NCI-H2029 (cell line): Measurements from ENCODE around the gene ANKRD40.

Experiments used
- DNase-seq: peaks from one replicate; lab custom pipeline; 2025; lab: John Stamatoyannopoulos, UW

The ANKRD40 gene

GRCh38 chr17:50668025-50668837 lies 39.5 kb downstream of the ANKRD40 start:
- no peak for DNase-seq

DNA sequence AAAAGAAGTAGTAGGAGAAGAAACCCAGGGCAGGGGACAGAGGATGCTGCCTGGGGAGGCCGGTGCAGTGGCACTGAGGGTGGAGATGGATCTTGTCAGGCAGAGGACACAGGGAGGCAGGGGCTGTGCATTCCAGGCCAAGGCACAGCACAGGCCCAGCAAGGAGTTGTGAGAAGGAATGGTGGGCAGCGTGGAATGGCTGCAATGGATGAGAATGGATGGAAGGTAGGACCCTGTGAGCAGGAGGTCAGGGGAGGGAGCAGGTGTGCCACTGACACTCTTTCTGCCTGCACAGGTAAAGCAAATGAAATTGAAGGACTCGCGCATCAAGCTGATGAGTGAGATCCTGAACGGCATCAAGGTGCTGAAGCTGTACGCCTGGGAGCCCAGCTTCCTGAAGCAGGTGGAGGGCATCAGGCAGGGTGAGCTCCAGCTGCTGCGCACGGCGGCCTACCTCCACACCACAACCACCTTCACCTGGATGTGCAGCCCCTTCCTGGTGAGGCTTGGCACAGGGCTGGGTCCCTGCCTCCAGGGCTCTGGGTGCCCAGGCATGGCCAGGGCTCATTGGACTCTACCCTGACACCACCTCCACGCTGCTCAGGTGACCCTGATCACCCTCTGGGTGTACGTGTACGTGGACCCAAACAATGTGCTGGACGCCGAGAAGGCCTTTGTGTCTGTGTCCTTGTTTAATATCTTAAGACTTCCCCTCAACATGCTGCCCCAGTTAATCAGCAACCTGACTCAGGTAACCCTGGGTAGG lies 40.3 kb downstream of the ANKRD40 start:
- DNase-seq = no peak

DNA sequence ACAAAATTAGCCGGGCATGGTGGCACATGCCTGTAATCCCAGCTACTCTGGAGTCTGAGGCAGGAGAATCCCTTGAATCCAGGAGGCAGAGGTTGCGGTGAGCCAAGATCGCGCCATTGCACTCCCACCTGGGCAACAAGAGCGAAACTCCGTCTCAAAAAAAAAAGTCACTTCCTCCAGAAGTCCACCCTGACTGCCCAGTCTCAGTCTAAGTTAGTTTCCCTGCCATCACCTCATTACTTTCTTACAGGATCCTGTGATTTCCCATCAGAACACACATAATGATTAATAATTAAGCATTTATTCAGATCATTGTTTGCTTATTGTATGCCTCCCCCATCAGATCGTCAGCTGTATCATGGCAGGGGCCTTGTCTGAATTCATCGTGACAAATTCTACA lies 41.4 kb downstream of the ANKRD40 start:
- no peak for DNase-seq

- no peak for DNase-seq
These were observed 41.9 kb downstream of the ANKRD40 start for GRCh38 chr17:50665838-50666237.

DNA sequence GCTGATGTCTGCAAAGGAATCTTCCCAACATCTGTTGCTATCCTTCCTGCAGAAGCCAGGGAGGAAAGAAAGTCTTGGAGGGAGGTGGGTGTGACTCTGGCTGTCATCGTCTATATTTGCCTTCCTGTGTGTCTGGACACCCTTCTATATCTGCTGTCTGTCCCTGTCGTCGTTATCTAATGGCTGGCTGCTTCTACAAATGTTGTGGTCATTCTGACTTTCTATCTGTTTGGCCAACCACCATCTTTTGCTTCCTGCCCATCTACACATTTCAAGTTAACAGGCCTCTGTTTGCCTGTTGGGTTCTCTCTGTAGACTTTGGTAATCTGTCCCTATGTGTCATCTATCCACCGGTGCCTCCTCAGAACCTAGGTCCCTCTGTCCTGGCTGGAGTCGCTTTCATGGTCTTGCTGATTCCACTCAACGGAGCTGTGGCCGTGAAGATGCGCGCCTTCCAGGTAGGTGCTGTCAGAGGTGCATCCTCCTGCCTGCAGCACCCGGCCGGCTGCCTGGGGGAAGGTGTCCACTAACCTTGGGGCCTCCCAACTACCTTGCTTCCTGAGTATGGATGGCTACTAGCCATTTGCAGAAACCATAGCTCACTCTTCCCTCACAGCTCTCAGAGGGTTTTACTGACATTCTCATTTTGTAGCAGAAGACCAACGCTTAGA lies 42.8 kb downstream of the ANKRD40 start:
- no peak for DNase-seq

DNA sequence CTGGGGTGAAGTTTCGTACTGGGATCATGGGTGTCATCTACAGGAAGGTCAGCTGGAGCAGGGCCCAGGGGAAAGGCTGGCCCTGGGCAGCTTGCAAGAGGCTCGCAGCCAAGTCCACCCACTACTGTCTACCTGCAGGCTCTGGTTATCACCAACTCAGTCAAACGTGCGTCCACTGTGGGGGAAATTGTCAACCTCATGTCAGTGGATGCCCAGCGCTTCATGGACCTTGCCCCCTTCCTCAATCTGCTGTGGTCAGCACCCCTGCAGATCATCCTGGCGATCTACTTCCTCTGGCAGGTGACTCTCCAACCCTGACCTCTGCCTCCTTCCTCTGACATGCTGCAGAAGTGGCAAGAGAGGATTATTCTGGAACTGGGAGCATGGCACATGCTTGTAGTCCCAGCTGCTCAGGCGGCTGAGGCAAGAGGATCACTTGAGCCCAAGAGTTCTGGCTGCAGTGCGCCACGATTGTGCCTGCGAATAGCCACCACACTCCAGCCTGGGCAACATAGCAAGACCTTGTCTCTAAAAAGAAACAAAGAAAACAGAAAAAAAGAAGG lies 43.8 kb downstream of the ANKRD40 start:
- no peak for DNase-seq

DNA sequence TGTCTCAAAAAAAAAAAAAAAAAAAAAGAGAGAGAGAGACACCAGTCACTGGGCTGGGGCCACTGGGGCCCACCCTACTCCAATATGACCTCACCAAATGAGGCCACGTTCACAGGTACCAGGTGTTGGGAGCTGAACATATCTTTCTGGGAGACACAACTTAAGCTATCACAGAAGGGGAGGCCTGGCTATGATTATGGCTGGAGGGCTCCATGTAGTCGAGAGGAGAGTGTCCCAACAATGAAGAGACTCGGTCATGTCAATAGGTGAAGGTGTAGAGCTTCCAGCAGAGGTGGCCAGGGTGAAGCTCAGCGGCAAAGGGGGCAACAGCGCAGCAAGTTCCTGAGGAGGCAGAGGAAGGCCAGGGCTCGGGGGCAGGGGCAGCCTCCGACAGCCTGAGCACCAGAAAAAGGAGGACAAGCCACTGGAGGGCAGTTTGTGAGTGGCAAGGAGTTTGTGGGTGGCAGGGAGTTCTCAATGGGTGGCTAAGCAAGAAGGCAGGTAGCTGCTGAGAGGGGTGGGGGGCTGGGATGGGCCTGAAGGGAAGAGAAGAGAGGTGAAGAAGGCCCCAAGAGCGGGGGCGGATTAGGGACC lies 45.0 kb downstream of the ANKRD40 start:
- DNase-seq = no peak

DNA sequence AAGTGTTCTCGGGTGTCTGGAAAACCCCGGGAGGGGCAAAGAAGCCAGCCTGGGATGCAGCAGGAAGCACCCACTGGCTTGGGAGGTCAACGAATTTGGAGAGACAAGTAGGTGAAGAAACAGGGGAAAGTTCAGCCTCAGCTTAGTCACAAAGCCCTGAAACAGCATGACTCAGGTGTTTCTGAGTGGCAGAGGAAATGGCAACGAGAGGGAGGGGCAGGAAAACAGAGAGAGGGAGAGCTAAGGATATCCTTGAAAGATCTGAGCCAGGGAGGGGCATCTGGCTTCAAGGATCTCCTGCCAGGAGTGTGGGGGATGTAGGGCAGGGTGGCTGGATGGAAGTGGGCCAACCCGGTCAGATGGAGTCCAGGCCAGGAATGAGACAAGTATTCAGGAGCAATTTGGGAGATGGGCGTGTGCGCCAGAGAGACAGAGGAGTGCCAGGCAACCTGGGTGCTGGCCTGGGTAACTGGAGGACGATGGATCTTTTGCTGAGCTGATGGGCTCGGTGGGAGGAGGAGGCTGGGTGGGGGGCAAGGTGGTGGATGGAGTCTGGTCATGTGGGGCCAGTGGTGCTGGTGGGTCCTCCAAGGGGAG lies 45.8 kb downstream of the ANKRD40 start:
- DNase-seq = peak; percentile 69

GRCh38 chr17:50661348-50661747 lies 46.4 kb downstream of the ANKRD40 start:
- DNase-seq = no peak

DNA sequence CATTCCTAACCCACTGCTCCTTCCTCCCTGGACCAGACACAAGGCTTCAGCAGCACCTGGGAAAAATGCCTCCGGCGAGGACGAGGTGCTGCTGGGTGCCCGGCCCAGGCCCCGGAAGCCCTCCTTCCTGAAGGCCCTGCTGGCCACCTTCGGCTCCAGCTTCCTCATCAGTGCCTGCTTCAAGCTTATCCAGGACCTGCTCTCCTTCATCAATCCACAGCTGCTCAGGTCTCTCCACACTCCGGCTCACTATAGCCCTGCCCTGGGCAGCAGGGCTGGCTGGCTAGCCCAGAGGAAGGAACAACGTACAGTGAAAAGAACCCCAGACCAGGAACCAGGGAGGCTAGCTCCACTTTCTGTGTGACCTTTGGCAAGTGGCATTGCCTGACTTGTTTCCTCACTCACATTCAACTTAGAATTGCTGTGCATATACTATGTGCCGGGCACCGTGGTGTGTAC lies 46.8 kb downstream of the ANKRD40 start:
- no peak for DNase-seq

GRCh38 chr17:50660042-50660886 lies 47.5 kb downstream of the ANKRD40 start:
- DNase-seq = peak; percentile 54

DNA sequence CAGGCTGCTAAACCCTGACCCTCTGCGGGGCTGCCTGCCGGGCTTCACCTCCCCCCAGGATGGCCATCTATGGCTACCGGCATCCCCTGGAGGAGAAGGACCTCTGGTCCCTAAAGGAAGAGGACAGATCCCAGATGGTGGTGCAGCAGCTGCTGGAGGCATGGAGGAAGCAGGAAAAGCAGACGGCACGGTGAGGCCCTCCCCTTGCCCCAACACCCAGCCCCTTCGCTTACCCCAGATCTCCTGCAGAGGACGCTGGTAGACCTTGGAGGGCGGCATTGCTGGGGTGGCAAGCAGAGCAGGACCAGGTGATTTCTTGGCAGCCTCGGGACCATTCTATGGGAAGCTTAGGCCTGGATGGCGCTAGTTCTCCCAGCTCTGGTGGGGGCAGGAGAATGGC lies 48.5 kb downstream of the ANKRD40 start:
- DNase-seq = no peak

DNA sequence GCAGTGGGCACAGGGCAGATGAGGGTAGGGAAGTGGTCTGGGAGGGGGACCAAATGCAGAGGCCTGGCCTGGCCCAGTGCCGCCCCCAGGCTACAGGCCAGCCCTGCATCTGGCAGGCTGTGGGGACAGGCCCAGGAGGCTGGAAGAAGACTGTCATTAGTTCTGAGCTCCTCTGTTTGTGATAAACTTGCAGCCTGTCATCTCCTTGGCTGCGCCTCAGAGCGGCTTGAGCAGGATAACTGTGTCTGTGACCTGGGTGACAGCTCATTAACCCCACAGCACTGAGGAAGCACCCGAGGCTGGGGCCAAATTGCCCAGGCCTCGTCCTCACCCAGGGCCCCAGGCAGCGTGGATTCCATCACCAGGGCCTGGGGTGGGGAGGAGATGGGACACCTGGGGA lies 49.1 kb downstream of the ANKRD40 start:
- no peak for DNase-seq

- no peak for DNase-seq
These were observed 50.1 kb downstream of the ANKRD40 start for GRCh38 chr17:50657627-50658026.

DNA sequence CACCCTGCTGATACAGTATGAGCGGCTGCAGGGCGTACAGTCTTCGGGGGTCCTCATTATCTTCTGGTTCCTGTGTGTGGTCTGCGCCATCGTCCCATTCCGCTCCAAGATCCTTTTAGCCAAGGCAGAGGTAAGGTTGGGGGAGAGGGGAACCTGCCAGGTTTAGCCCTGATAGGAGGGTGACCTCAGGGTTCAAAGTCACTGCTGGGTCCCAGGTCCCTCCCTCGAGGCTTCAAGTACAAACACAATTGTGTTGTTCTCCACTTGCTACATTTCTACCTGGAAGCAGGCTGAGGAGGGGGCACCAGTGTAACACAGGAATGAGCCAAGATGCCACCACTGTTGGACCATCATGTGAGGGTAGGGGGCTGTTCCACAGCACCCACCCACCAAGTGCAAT lies 50.7 kb downstream of the ANKRD40 start:
- no peak for DNase-seq

DNA sequence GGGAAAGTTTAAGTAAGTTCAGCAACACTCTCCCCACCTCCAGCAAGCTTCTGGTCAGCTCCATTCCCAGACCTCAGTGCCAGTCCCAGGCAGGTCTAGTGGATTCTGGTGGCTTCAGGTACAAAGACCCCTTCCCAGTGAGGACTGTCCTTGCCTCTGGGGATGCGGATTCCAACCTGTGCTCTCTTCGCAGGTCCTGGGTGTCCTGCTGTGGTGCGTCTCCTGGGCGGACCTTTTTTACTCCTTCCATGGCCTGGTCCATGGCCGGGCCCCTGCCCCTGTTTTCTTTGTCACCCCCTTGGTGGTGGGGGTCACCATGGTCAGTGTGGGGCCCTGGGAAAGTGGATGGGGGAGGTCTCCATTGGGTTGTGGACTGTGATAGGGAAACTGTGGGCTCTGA lies 51.2 kb downstream of the ANKRD40 start:
- DNase-seq = no peak

- no peak for DNase-seq
These were observed 54.0 kb downstream of the ANKRD40 start for GRCh38 chr17:50653738-50654137.

DNA sequence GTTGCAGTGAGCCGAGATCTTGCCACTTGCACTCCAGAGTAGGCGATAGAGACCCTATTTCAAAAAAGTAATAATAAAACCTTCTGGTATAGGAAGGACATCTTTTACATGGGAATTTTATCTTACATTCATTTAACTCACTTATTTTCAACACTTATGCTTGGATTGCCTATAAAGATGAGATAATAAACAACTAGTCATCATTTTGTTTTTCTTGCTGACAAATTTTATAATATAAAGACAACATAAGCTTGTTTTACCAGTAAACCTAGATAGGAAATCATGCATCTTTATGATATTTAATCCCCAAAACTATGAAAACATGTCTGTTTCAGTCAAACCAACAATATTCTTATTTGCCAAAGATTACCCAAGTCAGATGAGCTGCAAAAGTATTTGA lies 56.1 kb downstream of the ANKRD40 start:
- DNase-seq = no peak

DNA sequence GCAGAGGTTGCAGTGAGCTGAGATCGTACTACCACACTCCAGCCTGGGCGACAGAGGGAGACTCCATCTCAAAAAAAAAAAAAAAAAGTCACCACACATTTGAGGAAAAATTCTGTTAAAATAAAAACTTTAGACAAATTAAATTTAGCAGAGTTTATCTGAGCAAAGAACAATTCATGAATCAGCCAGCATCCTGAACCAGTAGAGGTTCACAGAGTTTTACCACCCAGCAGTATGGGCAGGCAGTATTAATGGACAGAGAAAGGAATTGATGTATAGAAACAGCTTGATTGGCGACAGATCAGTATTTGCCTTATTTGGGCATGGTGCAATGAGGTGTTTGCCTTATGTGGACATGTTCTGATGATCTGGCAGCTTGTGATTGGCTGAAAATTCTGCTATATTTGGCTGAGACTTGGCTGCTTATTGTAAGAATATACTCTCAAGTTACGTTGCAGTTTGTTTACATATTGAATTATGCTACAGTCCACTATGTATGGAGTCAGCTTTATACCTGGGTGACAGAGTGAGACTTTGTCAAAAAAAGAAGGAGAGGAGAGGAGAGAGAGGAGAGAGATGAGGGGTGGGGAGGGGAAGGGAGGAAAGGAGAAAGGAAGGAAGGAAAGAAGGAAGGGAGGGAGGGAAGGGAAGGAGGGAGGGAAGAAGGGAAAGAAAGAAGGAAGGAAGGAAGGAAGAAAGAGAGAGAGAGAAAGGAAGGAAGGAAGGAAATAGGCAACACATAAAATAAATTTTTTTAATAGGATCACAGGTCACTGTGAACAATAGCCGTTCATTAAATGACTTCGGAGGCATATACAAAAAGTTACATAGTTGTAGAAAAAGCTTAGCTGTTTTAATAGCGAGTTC lies 58.4 kb downstream of the ANKRD40 start:
- DNase-seq = no peak

GRCh38 chr17:50647187-50647586 lies 60.5 kb downstream of the ANKRD40 start:
- DNase-seq = no peak
